GM19463 (cell line): ENCODE measurements around the gene GIPC2.

Experiments
- ATAC-seq: cut with Tn5 transposase; IDR thresholded peaks from one replicate; pipeline ENCODE4 v1.9.1; 2021; ENCODE audit warnings: mild to moderate bottlenecking, moderate library complexity; ENCODE audit not compliant: unreplicated experiment

GIPC2 gene

DNA sequence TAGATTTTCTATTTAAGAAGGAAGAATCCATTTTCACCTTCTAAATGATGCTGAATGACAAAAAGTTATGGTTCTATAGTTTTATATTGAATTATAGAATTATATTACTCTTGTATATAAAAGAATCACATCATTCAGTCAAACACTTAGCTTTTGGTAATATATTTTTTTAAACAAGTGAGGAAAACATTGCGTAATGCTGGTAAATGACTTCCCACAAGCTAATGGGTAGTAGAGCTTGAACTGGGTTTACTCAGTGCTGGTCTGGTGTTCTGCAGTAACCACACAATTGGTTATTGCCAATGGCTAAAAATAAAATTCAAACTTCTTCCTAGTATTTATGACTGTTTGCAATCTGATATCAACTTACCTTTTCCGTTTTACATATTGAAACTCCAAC is 10.6 kb upstream of the GIPC2 start:
- ATAC-seq: no peak

DNA sequence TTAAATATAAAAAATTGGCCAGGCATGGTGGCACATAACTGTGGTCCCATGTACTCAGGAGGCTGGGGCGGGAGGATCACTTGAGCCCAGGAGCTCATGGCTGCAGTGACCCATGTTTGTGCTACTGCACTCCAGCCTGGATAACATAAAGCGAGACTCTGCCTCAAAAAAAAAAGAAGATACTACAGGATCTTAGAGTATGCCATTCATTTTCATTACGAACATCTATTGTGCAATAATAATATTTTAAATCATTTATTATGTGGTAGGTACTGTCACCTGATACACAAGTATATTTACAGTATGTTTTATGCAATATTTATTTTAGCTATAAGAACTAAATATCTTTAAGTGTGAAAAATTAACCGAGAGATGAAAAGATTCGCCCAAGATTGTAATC is 9.3 kb upstream of the GIPC2 start:
- no peak for ATAC-seq

DNA sequence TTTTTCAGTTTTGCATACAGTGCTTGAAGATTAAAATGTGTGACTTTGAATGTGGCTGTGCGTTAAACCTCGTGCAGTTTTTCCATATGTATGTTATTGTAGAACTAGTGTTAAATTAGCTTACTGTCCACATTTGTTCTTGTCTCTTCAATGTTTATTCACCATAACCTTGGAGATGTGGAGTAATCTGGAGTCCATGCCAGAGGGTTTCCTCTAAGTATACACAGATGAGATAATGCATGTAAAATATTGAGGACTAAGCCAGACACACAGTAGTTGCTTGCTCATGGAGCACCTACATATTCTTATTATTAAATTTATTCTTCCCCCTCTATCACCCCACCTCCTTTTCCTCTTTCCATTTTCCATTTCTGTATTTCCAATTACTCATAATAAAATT is 7.7 kb upstream of the GIPC2 start:
- no peak for ATAC-seq

DNA sequence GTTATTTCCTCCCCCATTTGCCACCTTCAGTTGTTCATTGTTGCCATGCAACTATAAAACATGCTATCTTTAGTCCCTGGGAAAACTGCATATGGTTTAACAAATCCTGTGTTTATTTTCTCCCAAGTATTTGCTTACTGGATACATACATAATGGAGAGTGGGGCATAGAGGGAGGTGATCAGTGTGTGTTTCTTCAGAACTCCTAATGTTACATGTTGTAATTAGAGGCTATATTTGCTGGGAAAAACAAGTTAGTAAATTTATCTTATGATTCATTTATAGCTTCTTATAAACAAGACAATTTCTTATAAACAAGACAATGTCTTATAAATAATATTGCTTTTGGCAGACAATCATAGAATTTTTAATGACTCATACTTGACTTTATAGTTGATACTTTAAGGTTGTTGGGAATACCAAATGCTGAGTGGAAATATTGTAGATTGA is 7.3 kb upstream of the GIPC2 start:
- no peak for ATAC-seq

DNA sequence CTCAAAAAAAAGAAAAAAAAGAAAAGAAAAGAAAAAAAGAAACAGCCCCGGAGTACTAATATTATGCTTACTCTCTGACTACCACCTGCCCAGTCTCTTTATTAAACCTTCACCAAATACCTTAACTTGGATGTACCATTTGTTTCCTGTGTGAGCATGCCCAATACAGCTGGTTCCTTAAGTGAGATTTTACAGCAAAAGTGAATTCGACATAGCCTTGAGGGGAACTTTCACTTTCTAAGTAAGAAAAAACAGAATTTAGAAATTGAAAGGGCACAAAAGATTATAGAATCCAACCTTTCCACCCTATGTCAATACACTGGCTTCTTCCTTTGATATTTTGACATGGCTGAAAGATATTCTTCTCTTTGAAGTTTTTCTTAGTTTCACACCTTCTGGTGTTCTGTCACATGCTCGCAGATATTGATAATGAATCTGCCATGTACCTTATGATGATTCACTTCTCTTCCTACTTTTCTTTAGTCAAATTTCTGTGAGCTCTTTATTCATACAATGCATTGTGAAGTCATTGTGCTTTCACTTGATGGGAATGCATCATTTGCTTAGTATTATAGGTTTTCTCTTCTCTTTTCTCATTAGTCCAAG is 5.2 kb upstream of the GIPC2 start:
- ATAC-seq: no peak

DNA sequence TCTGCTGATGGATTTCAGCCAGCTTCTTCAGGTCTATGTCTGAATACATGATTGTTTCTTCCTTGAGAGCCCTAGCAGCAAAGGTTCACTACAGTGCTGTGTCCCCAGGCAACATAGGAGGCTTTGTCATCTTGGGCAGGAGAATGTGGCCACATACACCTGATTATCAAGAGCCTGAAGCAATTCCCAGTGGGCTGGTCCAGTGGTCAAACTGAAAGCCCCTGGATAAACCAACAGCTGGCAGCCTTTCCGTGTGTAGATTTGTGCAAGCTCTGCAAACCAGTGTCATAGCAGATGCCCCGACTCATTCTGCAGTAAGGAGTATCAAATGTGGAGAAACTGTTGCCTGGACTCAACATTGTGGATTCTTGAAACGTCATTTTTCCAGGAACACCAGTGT is 2.3 kb upstream of the GIPC2 start:
- ATAC-seq: no peak

DNA sequence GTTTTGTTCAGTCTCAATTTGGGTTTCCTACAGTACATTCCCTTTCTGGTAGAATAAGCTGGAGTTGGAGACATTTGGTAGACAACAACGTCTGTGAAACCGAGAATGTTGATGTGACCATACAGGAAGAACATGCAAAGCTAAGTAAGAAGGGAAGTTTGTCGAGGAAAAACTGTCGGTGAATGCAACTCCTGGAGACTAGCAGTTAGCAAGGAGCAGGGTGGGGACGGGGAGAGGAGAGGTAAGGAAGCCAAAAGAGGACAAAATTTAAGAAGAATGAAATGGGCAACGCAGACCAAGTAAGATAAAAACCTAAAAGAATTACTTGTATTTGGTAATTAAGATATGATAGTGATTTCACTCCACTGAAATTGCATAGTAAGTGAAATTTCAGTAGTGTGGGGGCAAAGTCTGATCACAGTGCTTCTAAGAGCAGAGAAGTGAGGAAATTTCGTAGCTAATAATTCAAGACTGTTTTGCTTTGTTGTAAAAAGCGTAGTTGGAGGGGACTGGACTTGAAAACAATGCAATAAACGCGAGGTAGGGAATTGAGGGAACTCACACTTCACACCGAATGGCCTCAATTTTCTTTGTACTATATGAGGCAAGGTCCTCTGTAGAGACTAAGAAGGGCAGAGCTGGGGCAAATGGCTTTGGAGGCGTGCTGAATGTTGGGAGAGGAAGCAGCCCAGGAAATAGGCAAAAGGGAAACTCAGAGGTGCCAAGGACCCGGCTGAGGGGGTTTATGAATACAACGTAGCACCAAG is 787 bp upstream of the GIPC2 start:
- no peak for ATAC-seq

DNA sequence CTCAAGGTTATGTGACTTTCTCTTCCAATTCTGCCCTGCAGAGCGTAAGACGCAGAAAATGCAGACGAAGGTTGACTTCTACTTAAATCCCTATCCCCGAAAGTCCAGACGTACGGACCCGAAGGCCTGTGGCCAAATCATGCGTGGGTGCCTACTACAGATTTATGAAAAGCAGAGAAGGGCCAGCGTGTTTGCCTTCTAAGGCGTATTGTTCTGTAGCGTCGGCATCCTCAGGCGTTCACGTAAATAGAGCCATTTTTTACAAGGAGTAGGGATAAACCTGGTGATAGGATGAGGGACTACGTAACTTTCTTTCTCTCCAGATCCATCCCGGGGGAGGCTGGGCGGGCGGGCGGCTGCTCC is 222 bp upstream of the GIPC2 start:
- no peak for ATAC-seq

DNA sequence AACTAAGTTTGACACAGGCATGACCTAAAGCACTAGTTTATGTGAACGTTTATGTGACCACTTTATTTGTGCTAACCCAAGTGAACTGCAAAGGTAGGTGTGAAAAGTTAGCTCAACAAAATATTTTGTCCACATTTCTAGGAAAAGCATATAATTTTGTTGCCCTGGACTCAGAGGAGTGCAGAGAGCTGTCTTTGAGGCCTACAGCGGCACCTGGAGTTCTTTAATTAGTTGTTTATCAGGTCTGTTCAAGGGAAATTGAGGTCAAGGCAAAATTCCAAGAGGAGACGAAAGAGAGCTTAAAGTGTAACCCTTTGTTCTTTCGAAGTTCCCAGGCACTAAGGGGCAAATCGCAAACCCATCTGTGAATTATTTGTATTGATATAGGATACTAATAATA is 1.3 kb downstream of the GIPC2 start:
- ATAC-seq: no peak

DNA sequence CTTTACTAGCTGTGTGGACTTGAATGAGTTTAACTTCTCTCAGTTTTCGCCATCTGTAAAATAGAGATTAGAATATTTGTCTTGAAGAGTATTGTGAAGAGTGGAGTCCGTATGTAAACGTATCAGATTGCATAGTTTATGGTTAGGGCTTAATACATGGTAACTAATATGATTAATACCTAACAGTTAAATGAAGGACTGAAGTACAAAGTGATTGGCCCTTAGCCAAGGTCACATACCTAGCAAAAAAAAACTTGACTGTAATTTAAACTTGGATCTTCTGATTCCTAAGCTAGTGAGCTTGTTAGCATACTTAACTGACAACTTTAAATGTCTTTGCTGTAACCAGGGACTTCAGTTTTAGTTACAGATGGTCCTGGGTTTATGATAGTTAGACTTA is 1.9 kb downstream of the GIPC2 start:
- no peak for ATAC-seq

DNA sequence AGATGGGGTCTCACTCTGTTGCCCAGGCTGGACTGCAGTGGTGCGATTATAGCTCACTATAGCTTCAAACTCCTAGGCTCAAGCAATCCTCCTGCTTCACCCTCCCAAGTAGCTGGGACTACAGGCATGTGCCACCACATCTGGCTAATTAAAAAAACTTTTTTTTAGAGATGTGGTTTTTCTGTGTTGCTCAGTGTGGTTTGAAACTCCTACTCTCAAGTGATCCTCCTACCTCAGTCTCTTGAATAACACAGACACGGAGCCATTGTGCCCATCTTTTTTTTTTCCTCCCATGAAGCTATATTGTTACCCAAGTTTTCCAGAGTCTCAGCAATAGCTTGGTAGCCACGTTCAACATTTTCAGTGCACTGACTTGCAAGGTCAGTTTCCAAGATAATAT is 2.7 kb downstream of the GIPC2 start:
- ATAC-seq: no peak

DNA sequence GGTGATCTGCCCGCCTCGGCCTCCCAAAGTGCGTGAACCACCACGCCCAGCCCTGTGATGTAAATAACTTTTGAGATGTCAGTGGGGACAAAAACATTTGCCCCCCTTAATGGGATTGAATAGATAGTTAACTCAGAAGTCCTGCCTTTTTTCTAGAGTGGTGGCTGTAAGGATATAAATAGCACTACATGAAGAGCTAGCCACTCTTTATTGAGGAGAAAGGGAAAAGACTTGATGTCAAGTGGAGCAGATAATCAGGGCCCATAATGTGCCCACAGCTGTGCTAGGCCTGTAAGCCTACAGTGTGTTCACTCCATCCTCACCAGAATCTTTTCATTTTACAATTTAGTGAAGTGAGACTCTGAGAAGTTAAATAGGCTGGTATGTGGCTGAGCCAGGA is 3.6 kb downstream of the GIPC2 start:
- ATAC-seq: no peak

DNA sequence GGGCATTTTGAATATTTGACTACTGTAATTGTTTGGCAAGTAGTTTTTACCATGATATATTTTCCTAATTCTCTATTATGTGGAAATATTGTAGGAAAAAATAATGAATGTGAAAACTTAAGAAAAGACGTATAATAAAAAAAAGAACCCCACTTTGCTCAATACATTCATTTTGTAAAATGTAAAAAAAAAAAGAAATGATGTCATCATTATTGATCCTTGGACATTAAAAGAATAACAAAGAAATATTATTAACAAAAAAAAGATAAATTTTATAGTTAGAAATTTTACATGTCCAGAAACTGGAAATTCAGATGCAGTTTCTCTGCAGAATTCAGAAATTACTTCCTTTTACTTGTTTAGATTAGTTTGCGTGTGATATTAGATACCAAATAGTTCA is 5.2 kb downstream of the GIPC2 start:
- ATAC-seq: no peak

DNA sequence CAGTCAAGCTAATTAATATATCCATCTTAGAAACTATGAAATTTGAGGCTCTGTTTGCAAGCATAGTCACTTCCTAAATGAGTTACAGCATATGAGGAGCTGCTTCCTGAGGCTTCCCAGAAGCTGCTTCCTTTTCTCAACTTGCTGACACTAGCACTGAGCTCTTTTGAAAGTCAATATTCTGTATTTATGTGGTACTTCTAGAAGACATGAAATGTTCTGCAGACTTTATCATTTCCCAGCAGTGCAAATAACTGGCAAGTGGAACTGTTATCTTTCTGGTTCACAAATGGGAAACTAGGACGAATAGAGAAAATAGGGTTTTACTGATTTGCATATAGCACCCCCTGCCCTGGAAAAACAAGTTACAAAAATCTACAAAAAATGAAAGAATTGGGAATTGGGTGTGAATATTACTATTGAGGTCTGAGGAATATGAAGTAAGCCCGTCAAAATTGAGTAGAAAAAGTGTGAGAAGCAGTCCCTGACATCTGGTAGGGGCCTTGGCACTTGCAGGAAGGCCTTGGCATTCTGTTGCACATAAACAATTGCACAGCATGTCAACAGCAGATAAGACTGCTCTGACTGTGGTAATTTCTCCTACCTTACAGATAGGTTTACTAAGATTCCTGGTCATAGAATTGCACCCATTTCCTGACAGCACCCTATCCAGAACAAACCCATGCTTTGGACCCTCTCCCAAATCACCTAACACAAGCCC is 7.1 kb downstream of the GIPC2 start:
- no peak for ATAC-seq

DNA sequence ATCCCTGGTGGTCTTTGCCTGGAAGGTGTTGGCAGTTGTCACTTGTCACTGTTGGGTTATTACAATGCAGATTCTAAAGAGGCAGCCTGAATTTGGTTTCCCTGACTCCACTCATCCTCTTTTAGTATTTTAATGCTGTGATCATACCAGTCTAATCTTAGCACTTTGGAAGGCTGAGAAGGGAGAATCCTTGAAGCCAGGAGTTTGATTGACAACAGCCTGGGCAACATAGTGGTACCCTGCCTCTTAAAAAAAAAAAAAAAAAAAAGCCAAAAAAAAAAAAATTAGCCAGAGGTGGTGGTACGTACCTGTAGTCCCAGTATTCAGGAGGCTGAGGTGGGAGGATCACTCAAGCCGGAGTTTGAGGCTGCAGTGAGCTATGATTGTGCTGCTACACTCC is 7.7 kb downstream of the GIPC2 start:
- no peak for ATAC-seq

DNA sequence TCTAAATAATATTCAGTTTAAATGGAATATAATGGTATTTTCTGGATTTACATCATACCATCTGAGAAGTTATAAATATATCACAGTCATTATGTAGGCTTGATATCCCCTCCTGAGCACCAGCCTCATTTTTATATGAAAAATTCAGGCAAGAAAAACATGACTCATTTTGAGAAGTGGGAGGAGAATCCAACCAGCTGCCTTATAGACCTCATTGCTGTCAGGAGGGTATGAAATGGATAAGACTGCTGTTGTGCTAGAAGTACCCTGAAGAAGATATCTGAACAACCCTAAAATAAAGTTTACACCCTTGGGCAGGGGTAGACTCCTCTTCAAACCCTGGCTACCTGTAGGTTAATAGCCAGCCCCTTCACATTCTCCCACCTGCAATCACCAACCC is 8.8 kb downstream of the GIPC2 start:
- ATAC-seq: no peak

DNA sequence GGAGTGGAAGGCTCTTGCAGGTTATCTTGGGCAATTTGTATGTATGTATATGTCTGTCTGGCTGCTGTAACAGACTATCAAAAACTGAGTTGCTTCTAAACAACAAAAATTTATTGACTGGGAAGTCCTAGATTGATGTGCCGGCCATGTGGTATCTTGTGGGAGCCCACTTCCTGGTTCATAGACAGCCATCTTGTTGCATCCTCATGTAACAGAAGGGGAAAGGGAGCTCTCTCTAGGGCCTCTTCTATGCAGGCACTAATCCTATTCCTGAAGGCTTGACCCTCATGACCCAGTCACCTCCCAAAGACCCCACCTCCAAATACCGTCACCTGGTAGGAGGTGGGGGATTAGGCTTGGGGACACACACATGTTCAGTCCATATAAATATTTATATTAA is 9.2 kb downstream of the GIPC2 start:
- ATAC-seq: no peak

DNA sequence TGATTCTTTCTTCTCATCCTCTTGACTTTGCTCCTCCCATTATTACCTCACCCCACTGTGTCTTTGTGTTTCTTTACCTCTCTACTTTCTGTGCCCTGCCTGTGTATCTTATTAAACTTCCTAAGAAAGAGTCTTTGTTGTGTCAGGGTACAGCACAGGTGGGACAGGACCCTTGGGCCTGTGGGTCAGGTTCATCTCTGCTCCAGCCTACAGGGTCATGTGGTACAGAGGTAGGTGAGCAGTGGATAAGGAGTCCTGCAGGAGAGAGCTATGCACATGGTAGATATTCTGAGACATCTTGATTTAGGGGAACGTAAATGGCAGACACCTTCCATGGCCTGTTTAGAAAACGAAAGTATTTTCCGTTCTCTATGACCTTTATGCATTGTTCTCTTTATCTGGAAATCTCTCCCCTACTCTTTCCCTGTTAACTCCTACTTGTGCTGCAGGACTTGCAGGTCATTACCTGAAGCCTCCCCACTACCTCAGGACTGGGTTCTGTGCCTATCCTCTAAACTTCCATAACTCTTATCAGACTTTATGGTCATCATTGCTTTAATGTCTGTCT is 9.9 kb downstream of the GIPC2 start:
- no peak for ATAC-seq

DNA sequence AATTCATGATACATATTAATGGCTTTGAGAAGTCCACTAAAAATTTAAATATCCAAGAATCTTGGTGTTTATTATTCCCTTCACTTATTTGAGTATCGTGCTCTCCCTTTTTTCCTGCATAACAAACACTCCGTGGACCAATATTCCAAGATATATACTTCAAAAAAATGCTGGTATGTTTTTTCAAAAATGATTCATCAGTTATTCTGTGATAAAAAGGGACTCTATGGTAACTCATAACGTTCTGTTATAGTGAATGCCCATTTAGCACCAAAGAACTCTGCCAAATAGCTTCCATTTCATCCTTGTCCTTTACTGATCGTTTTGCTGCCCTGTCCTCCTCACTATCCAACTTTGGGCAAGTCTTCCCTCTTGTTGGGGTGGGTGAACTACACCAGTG is 12.9 kb downstream of the GIPC2 start:
- no peak for ATAC-seq

DNA sequence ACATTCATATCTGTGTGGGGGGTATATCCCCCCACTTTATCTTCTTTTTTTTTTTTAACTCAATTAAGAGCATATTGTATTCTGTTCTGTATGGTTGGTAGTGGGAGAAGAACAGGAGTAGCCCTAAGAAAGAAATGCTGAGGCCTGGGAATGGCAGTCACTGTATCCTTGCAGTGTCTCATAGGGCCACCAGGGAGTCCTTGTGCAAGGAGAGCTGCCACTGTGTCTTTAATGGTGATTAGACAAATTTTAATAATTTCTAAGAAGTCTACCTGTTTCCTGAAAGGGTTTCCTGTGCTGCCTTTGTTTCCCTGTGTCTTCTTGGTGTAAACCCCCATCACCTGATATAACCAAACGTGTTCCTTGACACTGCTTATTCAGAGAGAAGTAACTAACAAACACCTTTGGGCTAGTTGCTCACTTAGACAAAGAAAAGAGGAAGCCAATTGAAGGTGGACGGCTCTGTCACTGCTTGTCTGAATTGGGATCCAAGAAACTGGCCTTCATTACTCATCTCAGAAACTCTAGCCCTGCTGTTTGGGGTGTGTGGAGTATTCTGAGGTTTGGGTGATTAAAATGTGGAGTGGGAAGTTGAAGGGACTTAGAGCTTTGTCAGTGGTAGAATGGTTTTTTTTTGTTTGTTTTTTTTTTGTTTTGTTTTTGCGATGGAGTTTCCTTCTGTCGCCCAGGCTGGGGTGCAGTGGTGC is 15.2 kb downstream of the GIPC2 start:
- ATAC-seq: peak; percentile 86

DNA sequence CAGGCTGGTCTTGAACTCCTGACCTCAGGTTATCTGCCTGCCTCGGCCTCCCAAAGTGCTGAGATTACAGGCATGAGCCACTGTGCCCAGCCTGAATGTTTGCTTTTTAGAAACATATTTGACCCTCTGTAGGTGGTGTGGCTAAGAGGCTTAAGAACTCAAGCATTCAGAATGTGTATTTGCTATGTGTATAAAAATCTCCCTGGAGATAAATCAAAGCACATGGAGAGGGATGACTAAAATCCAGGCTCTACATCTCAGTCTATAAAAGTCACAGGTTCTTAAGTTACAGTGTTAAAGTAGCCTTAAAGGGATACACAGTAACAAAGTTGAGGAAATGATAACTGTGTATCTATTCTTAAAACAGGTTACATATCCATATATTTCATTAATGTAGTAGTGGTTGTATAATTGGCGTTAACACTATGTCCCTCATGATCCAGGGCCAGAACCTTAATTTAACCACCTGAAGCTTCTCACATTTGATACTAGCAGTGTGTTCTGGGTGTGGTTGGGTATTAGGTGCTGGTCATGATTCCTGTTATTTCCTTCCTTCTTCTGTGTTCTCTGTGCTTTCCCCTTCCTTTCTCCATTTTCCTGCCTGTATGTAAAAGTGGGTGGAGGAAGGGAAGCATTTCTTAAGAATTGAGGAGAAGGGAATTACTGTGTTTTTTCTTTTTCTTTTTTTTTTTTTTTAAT is 16.2 kb downstream of the GIPC2 start:
- ATAC-seq: no peak
